Epithelial cell of esophagus (primary cell): ENCODE measurements around the gene LRP1.
A peak's percentile ranks its signal among the peaks of the same experiment; 100 is the strongest.

Experiments used
- DNase-seq: peaks from one replicate; pipeline ENCODE4 v3.0.0; 2010; ENCODE audit warnings: low read depth
- H3K4me3 ChIP-seq: 2 replicates; pipeline ENCODE4 v1.5.1; 2011; ENCODE audit warnings: mild to moderate bottlenecking, low read length, control low read depth
- TF ChIP-seq, protein P1 (sequence below): IDR thresholded peaks from 2 replicates; pipeline ENCODE4 v1.5.1; 2011; ENCODE audit warnings: low read depth, mild to moderate bottlenecking, low read length, control low read depth, inconsistent platforms; ENCODE audit not compliant: insufficient read depth; ENCODE audit errors: missing control alignments

The LRP1 gene

DNA sequence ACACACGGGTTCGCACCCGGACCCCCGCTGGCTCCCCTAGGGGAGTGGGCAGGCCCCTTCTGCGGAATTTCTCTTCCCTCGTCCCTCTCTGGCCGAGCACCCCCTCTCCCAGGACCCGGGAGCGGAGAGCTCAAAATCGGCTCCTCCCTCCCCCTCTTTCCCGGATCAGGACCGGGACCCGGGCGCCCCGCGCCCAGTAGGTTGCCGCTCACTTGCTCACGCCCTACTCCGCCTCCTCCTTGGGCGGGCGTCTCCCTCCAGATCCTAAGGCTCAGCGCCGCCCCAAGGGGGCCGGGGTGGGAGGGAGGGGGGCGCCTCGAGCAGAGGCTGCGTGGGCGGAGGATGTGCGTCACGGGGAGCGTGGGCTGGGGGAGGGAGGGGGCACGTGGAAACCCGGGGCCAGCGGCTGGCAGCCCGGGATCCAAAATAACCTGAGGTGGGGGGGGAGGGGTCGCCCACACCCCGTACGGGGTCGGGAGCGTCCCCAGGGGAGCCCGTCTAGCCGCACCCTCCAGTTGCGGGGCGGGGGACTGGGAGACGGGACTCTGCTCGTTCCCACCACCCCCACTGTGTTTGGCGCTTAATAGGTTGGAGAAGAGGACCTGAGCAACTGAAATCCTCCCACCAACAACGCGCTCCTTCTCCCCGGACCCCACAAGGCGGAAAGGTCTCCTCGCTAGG is 41.1 kb upstream of the LRP1 start:
- DNase-seq = peak; percentile 90
- peak overlapping the region; percentile 74 for H3K4me3 ChIP-seq
- TF ChIP-seq, protein P1, sequence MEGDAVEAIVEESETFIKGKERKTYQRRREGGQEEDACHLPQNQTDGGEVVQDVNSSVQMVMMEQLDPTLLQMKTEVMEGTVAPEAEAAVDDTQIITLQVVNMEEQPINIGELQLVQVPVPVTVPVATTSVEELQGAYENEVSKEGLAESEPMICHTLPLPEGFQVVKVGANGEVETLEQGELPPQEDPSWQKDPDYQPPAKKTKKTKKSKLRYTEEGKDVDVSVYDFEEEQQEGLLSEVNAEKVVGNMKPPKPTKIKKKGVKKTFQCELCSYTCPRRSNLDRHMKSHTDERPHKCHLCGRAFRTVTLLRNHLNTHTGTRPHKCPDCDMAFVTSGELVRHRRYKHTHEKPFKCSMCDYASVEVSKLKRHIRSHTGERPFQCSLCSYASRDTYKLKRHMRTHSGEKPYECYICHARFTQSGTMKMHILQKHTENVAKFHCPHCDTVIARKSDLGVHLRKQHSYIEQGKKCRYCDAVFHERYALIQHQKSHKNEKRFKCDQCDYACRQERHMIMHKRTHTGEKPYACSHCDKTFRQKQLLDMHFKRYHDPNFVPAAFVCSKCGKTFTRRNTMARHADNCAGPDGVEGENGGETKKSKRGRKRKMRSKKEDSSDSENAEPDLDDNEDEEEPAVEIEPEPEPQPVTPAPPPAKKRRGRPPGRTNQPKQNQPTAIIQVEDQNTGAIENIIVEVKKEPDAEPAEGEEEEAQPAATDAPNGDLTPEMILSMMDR = no peak

DNA sequence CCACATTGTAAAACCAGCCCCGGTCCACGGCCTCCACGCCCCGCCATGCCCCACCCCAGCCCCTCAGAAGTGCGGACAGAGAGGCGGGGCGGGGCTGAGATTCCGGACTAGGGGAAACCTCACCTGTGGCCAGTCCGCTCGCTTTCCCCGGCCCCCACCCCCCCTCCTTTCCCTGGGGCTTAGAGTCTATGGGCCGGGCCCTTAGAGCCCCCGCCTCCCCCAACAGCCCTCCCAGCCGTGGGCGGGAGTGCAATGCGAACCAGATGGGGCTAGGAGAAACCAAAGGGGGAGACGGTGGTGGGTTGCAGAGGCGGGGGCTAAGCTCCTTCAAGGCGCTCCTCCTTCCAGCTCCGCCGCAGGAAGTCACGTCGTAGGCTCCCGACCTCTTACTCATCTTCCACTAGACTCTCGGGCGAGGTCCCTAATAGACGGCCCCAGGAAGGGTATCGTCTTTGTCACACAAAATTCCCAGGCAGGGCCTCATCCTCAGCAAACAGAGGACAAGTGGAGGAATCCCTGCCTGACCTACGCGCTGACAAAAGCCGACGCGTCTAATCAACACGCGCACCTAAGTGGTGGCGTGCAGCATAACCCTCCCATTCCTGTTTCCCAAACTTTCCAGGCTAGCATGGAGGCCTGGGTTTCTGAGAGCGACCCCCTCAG is 40.5 kb upstream of the LRP1 start:
- peak overlapping the region; percentile 74 for H3K4me3 ChIP-seq
- TF ChIP-seq, protein P1 = no peak
- peak; percentile 93 for DNase-seq

DNA sequence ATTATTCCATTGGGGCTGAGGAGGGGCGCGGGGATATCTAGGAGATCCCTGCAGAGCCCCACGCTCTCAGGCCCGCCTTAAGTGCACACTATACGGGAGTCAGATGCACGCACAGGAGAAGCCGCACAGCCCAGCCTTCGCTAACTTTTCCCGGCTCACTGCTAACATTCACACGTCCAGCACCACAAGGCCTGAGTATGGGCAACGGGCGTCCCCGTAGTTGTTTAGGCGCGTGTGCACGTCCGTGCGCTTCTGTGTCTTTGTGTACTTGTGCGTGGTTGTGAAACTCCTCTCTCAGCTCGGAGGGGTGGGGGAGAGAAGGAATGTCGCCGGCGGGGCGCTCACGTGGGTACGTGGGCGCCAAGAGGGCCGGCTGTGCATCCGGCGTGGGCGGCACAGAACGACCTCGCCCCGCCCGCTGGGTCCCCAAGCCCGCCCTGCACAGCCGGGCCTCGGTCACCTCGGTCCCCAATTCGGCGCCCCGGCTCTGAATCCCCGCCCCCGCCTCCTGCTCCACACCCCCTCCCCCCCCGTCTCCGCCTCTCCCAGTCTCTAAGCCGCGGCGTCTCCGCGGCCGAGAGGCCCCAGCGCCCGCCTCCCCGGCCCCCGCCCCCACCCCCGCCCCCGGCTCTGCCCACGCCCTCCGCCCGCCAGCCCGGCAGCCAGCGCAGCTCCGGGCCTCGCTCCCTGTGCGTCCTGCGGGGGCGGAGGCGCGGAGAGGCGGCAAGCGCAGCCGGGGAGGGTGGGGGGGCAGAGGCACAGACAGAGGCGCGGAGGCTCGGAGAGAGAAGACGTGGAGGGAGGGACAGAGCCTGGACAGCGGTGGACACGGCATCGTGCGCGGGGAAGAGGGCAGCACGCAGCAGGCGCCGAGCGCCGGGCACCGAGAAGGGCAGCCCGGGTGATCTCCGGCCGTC is 39.7 kb upstream of the LRP1 start, which contains the start of gene NAB2:
TSS of gene NAB2 (plus strand) at position 761 of the 917 bp plus-strand sequence. CDS start 158 bp downstream, outside the sequence.
- DNase-seq = peak; percentile 95
- peak within 1 kb of the TSS; percentile 83 for H3K4me3 ChIP-seq
- TF ChIP-seq, protein P1 = no peak

DNA sequence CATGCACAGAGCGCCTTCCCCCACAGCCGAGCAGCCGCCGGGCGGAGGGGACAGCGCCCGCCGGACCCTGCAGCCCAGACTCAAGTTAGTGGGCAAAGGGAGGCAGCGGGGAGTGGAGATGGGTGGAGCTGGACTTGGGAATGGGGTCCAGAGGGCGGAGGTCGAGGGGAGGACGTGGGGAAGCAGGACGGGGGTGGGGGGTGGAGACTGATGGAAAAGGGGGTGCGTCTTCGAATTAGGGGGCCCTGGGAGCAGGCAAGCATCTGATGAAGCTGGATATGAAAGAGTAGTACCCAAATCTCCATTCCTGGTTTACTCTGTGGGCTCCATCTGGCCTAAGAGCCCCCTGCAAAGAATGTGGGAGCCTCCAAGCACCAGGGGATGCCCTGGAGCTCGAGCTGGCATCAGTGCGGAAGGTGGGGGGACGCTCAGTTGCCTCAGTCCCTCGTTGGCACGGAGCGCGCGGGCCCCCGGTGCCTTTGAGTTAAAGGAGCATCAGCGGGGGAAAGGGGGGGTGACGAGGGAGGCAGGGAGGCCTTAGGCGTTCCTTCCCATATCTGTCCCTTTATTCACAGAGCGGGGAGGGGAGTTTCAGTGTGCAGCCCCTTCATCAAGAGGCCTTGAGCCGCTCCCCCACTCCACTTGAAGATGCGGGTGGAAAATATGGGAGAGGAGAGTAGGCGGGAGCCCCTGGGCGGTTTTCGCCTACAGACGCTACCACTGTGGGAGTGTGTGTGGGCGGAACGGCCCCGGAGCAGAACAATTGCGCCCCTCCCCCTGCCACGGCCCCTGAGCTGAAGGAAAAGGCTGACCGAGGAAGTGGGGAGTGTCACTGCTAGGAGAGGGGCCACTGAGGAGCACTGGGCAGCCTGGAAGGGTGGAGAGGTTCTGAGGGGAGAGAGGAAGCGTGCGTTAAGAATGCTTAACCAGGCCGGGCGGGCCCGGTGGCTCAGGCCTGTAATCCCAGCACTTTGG is 38.7 kb upstream of the LRP1 start:
- TF ChIP-seq, protein P1 = no peak
- H3K4me3 ChIP-seq = peak overlapping the region; percentile 83
- DNase-seq = peak; percentile 42

DNA sequence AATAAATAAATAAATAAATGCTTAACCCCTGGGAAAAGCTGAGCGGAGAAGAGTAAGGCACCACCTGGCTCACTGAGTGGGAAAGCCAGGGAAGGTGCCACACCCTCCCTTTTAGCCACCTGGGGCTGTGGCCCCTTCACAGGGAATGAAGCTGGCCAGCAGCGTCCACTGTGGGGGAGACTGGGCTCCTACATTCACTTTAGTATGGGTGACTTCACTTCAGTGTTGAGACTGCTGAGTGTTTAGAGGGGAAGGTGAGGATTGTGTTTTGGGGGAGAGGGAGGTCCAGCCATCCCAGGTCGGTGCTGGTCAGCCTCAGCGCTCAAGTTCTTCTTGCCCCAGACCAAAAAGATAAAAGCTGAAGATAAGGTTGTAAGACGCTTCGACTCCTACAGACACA is 37.8 kb upstream of the LRP1 start:
- TF ChIP-seq, protein P1 = no peak
- no peak for DNase-seq
- peak overlapping the region; percentile 83 for H3K4me3 ChIP-seq
